CD1c-positive myeloid dendritic cell (primary cell): Measurements from ENCODE around the gene TLCD4.
"Not testable (repeated sequence)": the region's sequence is repeated elsewhere in the genome, so short reads cannot be mapped to it uniquely, and the experiment has no call there.

ENCODE experiments used
- DNase-seq: peaks from one replicate; pipeline ENCODE4 v3.0.0-alpha.2; 2016; ENCODE audit errors: extremely low spot score

TLCD4 gene, protein sequence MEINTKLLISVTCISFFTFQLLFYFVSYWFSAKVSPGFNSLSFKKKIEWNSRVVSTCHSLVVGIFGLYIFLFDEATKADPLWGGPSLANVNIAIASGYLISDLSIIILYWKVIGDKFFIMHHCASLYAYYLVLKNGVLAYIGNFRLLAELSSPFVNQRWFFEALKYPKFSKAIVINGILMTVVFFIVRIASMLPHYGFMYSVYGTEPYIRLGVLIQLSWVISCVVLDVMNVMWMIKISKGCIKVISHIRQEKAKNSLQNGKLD

GRCh38 chr1:95117207-95118066, at the start of gene TLCD4:
TLCD4 (plus strand) TSS chr1:95117355; CDS start chr1:95143902, 26,547 bp downstream.
- peak; percentile 11 for DNase-seq

GRCh38 chr1:95067568-95067967, 49.6 kb upstream of the TLCD4 start:
- peak; percentile 8 for DNase-seq

DNA sequence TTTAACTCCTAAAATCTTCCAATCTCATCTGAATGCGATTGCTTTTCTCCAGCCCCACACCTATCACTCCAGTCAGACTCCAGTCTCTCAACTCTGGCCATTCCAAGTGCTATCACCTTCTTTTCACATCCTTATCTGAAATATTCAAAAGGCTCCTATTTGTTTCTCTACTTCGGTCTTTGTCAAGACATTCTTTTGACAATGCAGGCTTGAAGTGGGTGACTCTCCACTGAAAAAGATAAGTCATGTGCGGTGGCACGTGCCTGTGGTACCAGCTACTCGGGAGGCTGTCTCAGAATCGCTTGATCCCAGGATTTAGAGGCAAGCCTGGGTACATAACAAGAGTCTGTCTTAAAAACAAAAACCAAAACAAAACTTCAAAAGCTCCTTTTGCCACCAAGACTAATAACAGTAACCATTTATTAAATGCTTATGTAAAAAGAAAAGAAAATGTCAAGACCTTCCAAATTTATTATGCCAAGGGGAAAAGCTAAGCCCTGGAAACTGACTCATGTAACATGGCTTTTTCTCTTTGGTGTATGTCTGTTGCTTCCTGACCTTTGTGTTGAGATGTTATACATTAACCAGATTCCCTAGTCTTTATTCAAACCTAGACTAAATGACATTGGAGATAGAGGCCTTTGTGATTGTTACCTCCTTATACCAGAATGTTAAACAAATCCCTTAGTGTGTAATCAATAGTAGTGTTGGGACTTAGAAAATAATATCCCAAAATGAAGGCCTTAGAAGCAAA, 48.0 kb upstream of the TLCD4 start:
- DNase-seq, result no peak

DNA sequence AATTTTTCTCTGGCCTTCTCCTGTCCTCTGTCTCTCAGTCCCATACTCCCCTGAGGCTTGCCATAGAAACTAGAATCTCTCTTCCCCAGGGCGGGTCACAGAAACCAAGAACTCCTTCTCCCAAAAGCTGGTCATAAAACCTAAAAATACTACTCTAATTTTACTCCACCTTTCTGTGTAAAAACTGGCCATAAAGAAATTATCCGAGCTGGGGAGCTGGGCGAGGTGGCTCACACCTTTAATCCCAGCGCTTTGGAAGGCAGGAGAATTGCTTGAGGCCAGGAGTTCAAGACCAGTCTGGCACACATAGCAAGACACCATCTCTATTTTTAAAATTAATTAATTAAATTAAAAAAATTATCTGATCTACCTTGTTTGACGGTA, 47.5 kb upstream of the TLCD4 start:
- DNase-seq, result no peak

GRCh38 chr1:95071539-95071938, 45.6 kb upstream of the TLCD4 start:
- no peak for DNase-seq

DNA sequence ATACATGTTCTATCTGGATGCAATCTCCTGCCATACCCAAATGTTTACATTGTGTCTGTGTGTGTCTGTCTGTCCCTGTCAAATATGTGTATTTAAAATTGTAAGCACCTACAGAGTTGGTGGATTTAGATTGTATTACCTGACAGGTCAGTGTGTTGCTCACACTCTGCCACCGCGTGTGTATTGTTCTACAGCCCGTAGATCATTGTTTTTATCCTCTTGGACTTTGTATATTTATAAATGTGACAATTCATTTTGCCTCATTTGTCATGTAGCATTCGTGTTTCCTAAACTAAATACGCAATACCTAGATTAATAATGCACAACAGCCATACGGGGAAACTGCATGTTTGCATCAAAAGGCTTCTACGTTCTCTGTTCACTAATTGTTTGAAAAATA, 45.0 kb upstream of the TLCD4 start:
- no peak for DNase-seq

DNA sequence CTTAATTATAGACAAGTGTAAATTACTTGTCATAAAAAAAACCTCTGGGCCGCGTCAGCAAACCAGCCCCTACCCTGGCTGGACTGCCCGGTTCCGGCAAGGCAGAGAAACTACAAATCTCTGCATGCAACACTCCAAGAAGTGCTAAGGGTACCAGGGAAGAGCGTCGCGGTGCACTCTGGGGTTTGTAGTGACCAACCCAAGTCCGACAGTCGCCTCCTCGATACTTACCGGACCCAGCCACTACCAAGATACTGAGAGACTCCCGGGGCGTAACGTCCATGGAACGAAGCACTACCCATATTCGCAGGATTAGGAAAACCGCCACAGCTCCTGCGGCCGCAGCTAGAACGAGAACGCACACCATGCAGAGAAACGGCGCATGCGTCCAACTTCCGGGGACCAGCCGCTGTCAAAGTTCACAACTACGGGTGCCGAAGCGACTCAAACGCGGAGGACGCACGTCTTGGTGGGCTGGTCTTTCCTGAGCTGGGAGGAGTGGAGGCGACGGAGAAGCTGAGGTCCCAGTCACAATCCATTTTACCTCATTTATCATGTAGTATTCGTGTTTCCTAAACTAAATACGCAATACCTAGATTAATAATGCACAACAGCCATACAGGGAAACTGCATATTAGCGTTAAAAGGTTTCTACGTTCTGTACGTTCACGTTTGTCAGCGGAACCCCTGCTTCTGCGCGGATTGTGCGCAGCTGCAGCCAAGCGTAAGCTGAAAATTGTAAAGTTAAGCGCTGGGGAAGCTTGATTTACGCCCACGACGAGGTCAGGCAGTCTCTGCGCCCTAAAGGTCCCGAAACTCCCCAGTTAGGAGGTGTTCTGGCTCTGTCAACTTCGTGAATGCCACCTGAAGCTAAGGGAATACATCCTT, 44.4 kb upstream of the TLCD4 start, which contains the start of gene ALG14:
ALG14 (minus strand) TSS at position 420 of the 888 bp plus-strand sequence; CDS start at position 367, 53 bp downstream.
- DNase-seq, result peak; percentile 95

- DNase-seq, result no peak
These were observed 43.7 kb upstream of the TLCD4 start for GRCh38 chr1:95073446-95073845.

- no peak for DNase-seq
These were observed 41.1 kb upstream of the TLCD4 start for GRCh38 chr1:95076034-95076433.

DNA sequence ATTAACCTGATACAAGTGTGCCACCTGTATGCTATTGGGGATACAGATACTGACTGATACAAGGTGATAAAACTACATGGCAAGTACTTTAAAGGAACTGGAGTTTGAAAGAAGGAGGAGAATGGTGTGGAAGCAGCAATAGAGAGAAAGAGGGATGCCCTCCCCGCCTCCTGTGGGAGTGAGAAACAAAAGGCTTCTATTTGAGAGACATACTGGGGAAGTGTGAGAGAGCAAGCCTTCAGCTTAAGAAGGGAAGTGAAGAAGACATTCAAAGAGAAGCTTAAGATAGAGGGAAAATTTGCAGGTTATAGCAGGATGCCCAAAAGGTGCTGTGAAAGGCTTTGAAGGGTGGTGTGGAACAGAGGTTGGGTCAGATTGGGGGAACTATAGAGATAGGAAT, 36.7 kb upstream of the TLCD4 start:
- no peak for DNase-seq

GRCh38 chr1:95080879-95081278, 36.3 kb upstream of the TLCD4 start:
- DNase-seq, result no peak

GRCh38 chr1:95084317-95085176, 32.6 kb upstream of the TLCD4 start:
- peak; percentile 39 for DNase-seq

DNA sequence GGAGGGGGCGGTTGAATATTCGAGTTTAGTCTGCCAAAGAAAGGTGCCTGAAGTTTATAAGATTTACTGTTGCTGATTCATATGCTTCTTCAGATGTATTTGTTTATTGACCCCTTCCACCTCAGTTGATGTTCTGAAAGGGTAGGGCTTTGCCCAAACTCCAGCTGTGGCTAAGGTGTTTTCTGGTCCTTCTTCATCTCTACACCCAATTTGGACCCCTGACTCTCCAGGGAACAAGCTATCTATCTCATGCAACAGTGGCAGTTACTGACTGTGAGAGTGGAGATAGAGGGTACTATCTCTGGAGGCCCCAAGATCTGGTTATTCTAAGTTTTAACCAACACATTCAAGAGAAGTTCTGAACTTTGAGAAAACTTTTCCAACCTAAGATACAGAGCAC, 31.8 kb upstream of the TLCD4 start:
- DNase-seq, result no peak

DNA sequence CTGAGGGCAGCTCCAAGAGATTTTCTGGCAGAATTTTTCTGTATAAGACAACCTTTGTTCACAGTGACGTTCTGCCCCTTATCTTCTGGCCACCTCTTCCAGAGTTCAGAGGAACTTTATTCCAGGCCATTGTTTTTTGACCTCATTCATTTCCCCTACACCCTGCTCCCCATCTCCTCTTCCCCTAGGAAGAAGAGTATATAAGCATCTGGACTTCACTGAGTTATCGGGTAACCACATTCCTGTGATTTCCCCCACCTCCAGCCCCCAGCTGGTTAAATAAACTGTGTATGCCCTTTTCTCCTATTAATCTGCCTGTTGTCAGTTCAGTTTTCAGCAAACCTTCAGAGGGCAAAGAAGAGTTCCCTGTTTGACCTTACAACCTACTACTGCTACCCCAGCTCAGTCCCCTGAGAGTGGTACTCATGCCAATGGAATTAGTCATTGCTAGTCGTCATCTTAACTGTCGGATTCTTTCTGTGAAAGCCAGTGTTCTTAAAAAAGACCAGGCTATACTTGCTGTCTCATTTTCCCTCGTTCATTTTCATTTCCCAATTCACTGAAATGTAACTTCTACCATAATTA, 30.1 kb upstream of the TLCD4 start:
- DNase-seq, result no peak

DNA sequence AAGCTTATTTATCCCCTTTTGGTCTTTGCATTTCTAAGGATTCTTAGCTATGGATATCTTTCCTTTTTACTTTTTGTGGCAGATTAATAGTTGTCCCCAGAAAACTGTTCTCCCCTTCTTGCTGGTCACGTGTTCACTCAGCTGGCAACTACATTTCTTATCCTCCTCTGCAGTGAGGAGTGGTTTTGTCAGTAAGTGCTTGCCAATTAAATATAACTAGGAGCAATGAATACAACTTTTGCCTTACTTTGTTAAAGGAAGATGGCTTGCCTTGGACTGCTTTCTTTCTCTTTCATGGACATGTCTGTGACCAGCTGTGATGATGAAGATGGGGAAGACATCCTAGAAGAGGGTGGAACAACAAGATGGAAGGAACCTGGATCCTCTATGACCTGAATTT, 28.9 kb upstream of the TLCD4 start:
- DNase-seq, result no peak

DNA sequence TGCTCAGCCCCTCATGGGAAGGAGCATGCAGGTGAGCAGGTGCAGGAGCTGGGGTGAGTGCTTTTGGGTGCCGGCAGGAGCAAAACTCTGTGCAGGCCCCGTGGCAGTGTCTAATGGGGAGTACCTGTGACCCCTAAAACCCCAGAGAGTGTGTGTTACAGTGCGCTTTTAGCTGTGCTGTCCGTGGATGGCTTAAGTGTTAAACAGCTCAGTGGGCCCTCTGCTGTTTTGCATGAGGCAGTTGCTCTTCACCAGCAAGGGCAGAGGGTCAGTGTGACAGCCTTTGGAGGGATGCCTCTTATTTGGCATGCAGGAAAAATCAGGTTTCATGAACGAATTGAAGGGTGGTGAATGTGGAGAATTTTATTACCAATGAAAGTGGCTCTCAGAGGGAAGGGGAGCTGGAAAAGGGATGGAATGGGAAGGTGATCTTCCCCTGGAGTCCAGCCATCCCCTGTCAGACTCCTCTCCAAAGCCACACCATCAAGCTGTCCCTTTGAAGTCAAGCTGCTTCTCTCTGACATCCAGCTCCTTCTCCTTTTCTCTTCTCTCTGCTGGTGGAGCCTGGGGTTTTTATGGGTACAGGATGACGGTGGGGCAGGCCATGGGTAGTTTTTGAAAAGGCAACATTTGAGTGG, 27.4 kb upstream of the TLCD4 start:
- DNase-seq, result no peak

DNA sequence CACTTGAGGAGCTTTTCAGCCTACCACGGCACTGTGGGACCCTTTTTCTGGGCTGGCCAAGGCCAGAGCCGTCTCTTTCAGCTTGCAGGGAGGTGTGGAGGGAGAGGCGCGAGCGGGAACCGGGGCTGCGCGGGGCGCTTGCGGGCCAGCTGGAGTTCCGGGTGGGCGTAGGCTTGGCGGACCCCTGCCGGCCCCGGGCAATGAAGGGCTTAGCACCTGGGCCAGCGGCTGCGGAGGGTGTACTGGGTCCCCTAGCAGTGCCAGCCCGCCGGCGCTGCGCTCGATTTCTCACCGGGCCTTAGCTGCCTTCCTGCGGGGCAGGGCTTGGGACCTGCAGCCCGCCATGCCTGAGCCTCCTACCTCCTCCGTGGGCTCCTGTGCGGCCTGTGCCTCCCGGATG, 25.9 kb upstream of the TLCD4 start:
- DNase-seq, result not testable (repeated sequence)

- not testable (repeated sequence) for DNase-seq
These were observed 24.3 kb upstream of the TLCD4 start for GRCh38 chr1:95092891-95093290.

GRCh38 chr1:95093296-95093695, 23.9 kb upstream of the TLCD4 start:
- DNase-seq, result no peak

GRCh38 chr1:95094923-95095322, 22.2 kb upstream of the TLCD4 start:
- no peak for DNase-seq
